Measurements from ENCODE around the gene HES6.

HES6 gene

GRCh38 chr2:238231251-238231793, 8.5 kb downstream of the HES6 start:
- Histone ChIP-seq H3K9me3 (no peaks in the 10 kb centered on the region), H3K27me3 (no peaks in the 10 kb centered on the region), H3K36me3 (no peaks in the 10 kb centered on the region), H3K4me3 (ENCODE audit: low read depth, low read length) (no peak overlapping the region), H3K4me1 (no peaks in the 10 kb centered on the region)
- TF ChIP-seq CTCF (IDR thresholded peaks at IDR 0.05; ENCODE audit: low read depth, low read length): no peak
- no peak for DNase-seq

GRCh38 chr2:238230699-238231098, 9.1 kb downstream of the HES6 start:
- H3K4me1 ChIP-seq: no peaks in the 10 kb centered on the region
- H3K4me3 ChIP-seq (ENCODE audit: low read depth, low read length): no peak overlapping the region
- TF ChIP-seq CTCF (IDR thresholded peaks at IDR 0.05; ENCODE audit: low read depth, low read length): no peak
- no peaks in the 10 kb centered on the region for H3K36me3 ChIP-seq
- H3K9me3 ChIP-seq: no peaks in the 10 kb centered on the region
- no peaks in the 10 kb centered on the region for H3K27me3 ChIP-seq
- no peak for DNase-seq

GRCh38 chr2:238228700-238229099, 11.1 kb downstream of the HES6 start:
- H3K4me1 ChIP-seq: no peaks in the 10 kb centered on the region
- no peak for TF ChIP-seq CTCF (IDR thresholded peaks at IDR 0.05; ENCODE audit: low read depth, low read length)
- no peak for DNase-seq

GRCh38 chr2:238227587-238228032, 12.2 kb downstream of the HES6 start:
- no peaks in the 10 kb centered on the region for H3K4me1 ChIP-seq
- no peaks in the 10 kb centered on the region for H3K27me3 ChIP-seq
- H3K9me3 ChIP-seq: no peaks in the 10 kb centered on the region
- no peaks in the 10 kb centered on the region for H3K36me3 ChIP-seq
- no peak for TF ChIP-seq CTCF (IDR thresholded peaks at IDR 0.05; ENCODE audit: low read depth, low read length)
- H3K4me3 ChIP-seq (ENCODE audit: low read depth, low read length): no peak overlapping the region
- DNase-seq: no peak

More at GRCh38 chr2:238228700-238229099, 11.1 kb downstream of the HES6 start:
- Histone ChIP-seq H3K27me3 (no peaks in the 10 kb centered on the region), H3K9me3 (no peaks in the 10 kb centered on the region), H3K4me3 (ENCODE audit: low read depth, low read length) (no peak overlapping the region), H3K36me3 (no peaks in the 10 kb centered on the region)

- no peak for TF ChIP-seq CTCF (IDR thresholded peaks at IDR 0.05; ENCODE audit: low read depth, low read length)
- DNase-seq: no peak
- H3K4me3 ChIP-seq (ENCODE audit: low read depth, low read length): no peak overlapping the region
- no peaks in the 10 kb centered on the region for H3K27me3 ChIP-seq
- no peaks in the 10 kb centered on the region for H3K36me3 ChIP-seq
- no peaks in the 10 kb centered on the region for H3K4me1 ChIP-seq
- no peaks in the 10 kb centered on the region for H3K9me3 ChIP-seq
Observed at GRCh38 chr2:238226698-238227586, 12.9 kb downstream of the HES6 start.

Data from BE2C (cell line).